GM12873 (cell line): Measurements from ENCODE around the gene DCST2.

Experiments
- CTCF ChIP-seq: IDR thresholded peaks from 2 replicates; pipeline ENCODE4 v1.5.1; 2012; ENCODE audit warnings: low read depth, mild to moderate bottlenecking, moderate library complexity, low read length, control low read depth; ENCODE audit not compliant: insufficient read depth; ENCODE audit errors: missing control alignments

The DCST2 gene

GRCh38 chr1:155064832-155065429, 31.4 kb upstream of the DCST2 start:
- no peak for TF ChIP-seq CTCF

GRCh38 chr1:155064111-155064831, 30.7 kb upstream of the DCST2 start:
- TF ChIP-seq CTCF = no peak

GRCh38 chr1:155063550-155064110, 30.0 kb upstream of the DCST2 start, which contains the start of gene EFNA4:
EFNA4 (plus strand) TSS chr1:155063740; CDS start chr1:155063824, 84 bp downstream.
- TF ChIP-seq CTCF = no peak

- peak; percentile 94 for TF ChIP-seq CTCF
Measured at GRCh38 chr1:155062702-155063411, 29.3 kb upstream of the DCST2 start.

- peak; percentile 33 for TF ChIP-seq CTCF
Measured at GRCh38 chr1:155062151-155062686, 28.6 kb upstream of the DCST2 start.

GRCh38 chr1:155061381-155062150, 28.0 kb upstream of the DCST2 start:
- TF ChIP-seq CTCF = peak; percentile 100

- no peak for TF ChIP-seq CTCF
Measured at GRCh38 chr1:155060736-155061135, 27.2 kb upstream of the DCST2 start.
